H9 (cell line): Measurements from ENCODE around the gene GRIN3B. TPM values are rescaled to one million over a fixed set of nuclear protein-coding genes. Genes with fewer than 3 reads are reported as not detected.
A peak's percentile ranks its signal among the peaks of the same experiment; 100 is the strongest.

Source experiments
- DNase-seq: peaks from one replicate; pipeline ENCODE4 v3.0.0-alpha.2; 2017
- H2AFZ ChIP-seq: one replicate; pipeline ENCODE4 v1.6.1; 2013; ENCODE audit warnings: mild to moderate bottlenecking, low read length, control low read depth, moderate library complexity
- H2AK5ac ChIP-seq: 2 replicates; pipeline ENCODE4 v1.6.1; 2013; ENCODE audit warnings: low read length, control low read depth, mixed read lengths; ENCODE audit not compliant: insufficient read length
- H2BK120ac ChIP-seq: one replicate; pipeline ENCODE4 v1.6.1; 2013; ENCODE audit warnings: low read depth, mild to moderate bottlenecking, low read length, control low read depth, inconsistent platforms; ENCODE audit not compliant: poor library complexity, severe bottlenecking
- H2BK12ac ChIP-seq: 2 replicates; pipeline ENCODE4 v1.6.1; 2013; ENCODE audit warnings: low read length, control low read depth, mixed read lengths, low read depth; ENCODE audit not compliant: insufficient read length
- H2BK15ac ChIP-seq: 2 replicates; pipeline ENCODE4 v1.6.1; 2013; ENCODE audit warnings: low read depth, low read length, control low read depth
- H2BK20ac ChIP-seq: one replicate; pipeline ENCODE4 v1.6.1; 2013; ENCODE audit warnings: low read depth, mild to moderate bottlenecking, low read length, control low read depth, inconsistent platforms; ENCODE audit not compliant: poor library complexity, severe bottlenecking
- H2BK5ac ChIP-seq: 2 replicates; pipeline ENCODE4 v1.6.1; 2013; ENCODE audit warnings: low read length, control low read depth, mixed read lengths; ENCODE audit not compliant: insufficient read length
- H3K14ac ChIP-seq: 2 replicates; pipeline ENCODE4 v1.6.1; 2013; ENCODE audit warnings: low read length, control low read depth; ENCODE audit not compliant: insufficient read depth
- H3K18ac ChIP-seq: 2 replicates; pipeline ENCODE4 v1.6.1; 2013; ENCODE audit warnings: low read depth, mild to moderate bottlenecking, mixed read lengths, low read length, control low read depth; ENCODE audit not compliant: insufficient read length
- H3K23ac ChIP-seq: 2 replicates; pipeline ENCODE4 v1.6.1; 2013; ENCODE audit warnings: low read length, control low read depth, mixed read lengths, low read depth; ENCODE audit not compliant: insufficient read length
- H3K23me2 ChIP-seq: 2 replicates; pipeline ENCODE4 v1.6.1; 2013; ENCODE audit warnings: low read depth, mild to moderate bottlenecking, mixed read lengths, low read length, control low read depth; ENCODE audit not compliant: insufficient read length, poor library complexity, severe bottlenecking
- H3K27ac ChIP-seq: 2 replicates; pipeline ENCODE4 v1.5.1; 2013; ENCODE audit warnings: low read length, control low read depth, mixed read lengths, low read depth; ENCODE audit not compliant: insufficient read length
- H3K27me3 ChIP-seq: 2 replicates; pipeline ENCODE4 v1.6.1; 2013; ENCODE audit warnings: low read length, control low read depth, inconsistent platforms; ENCODE audit not compliant: insufficient read depth
- H3K4ac ChIP-seq: 2 replicates; pipeline ENCODE4 v1.6.1; 2013; ENCODE audit warnings: low read depth, mild to moderate bottlenecking, control low read depth, inconsistent platforms, low read length, moderate library complexity
- H3K4me1 ChIP-seq: 2 replicates; pipeline ENCODE4 v1.6.1; 2013; ENCODE audit warnings: low read length, control low read depth, inconsistent platforms; ENCODE audit not compliant: insufficient read depth
- H3K4me2 ChIP-seq: 2 replicates; pipeline ENCODE4 v1.6.1; 2013; ENCODE audit warnings: low read length, control low read depth, mixed read lengths; ENCODE audit not compliant: insufficient read length, insufficient read depth
- H3K56ac ChIP-seq: 2 replicates; pipeline ENCODE4 v1.6.1; 2013; ENCODE audit warnings: low read depth, mild to moderate bottlenecking, mixed read lengths, low read length, control low read depth; ENCODE audit not compliant: insufficient read length
- H3K79me1 ChIP-seq: 2 replicates; pipeline ENCODE4 v1.6.1; 2013; ENCODE audit warnings: low read depth, mild to moderate bottlenecking, moderate library complexity, low read length, control low read depth, inconsistent platforms; ENCODE audit not compliant: insufficient read depth, poor library complexity, severe bottlenecking
- H3K79me2 ChIP-seq: 2 replicates; pipeline ENCODE4 v1.6.1; 2013; ENCODE audit warnings: low read length, control low read depth, inconsistent platforms; ENCODE audit not compliant: insufficient read depth
- H3K9ac ChIP-seq: 2 replicates; pipeline ENCODE4 v1.6.1; 2013; ENCODE audit warnings: low read length, control low read depth, mixed read lengths; ENCODE audit not compliant: insufficient read length; ENCODE audit errors: extremely low read depth
- H3K9me3 ChIP-seq: one replicate; pipeline ENCODE4 v1.6.1; 2013; ENCODE audit warnings: low read depth, low read length, inconsistent platforms; ENCODE audit not compliant: control insufficient read depth
- H3T11ph ChIP-seq: one replicate; pipeline ENCODE4 v1.6.1; 2013; ENCODE audit warnings: mild to moderate bottlenecking, low read length, control low read depth, inconsistent platforms
- H4K20me1 ChIP-seq: one replicate; pipeline ENCODE4 v1.6.1; 2013; ENCODE audit not compliant: control insufficient read depth, insufficient read length, insufficient read depth
- H4K5ac ChIP-seq: 2 replicates; pipeline ENCODE4 v1.6.1; 2013; ENCODE audit warnings: low read depth, mild to moderate bottlenecking, mixed read lengths, low read length, control low read depth; ENCODE audit not compliant: insufficient read length
- H4K8ac ChIP-seq: replicated peaks from 2 replicates; pipeline ENCODE4 v1.6.1; 2013; ENCODE audit warnings: low read length, control low read depth, mixed read lengths, low read depth; ENCODE audit not compliant: insufficient read length
- H4K91ac ChIP-seq: 2 replicates; pipeline ENCODE4 v1.6.1; 2013; ENCODE audit warnings: low read depth, mild to moderate bottlenecking, moderate library complexity, mixed read lengths, low read length, control low read depth; ENCODE audit not compliant: insufficient read length
- H3K27ac Mint-ChIP-seq, 3 experiments: 2 replicates in 2 of 3; 3 replicates in 1 of 3; pipeline ENCODE4 v1.8.0; 2020 to 2021; ENCODE audit warnings: mixed read lengths in 3 of 3, mild to moderate bottlenecking in 1 of 3, moderate library complexity in 1 of 3
- H3K27me3 Mint-ChIP-seq: 2 replicates; pipeline ENCODE4 v1.8.0; 2021; ENCODE audit warnings: low read depth, mild to moderate bottlenecking, moderate library complexity, mixed read lengths
- H3K36me3 Mint-ChIP-seq, 3 experiments: 2 replicates in 2 of 3; 3 replicates in 1 of 3; pipeline ENCODE4 v1.8.0; 2020 to 2021; ENCODE audit warnings: low read depth in 3 of 3, mixed read lengths in 3 of 3; ENCODE audit not compliant: insufficient read depth in 1 of 3
- H3K4me1 Mint-ChIP-seq, 2 experiments: 2 replicates each; pipeline ENCODE4 v1.8.0; 2020; ENCODE audit warnings: mixed read lengths in 2 of 2
- H3K4me3 Mint-ChIP-seq, 2 experiments: 2 replicates in 1 of 2; 3 replicates in 1 of 2; pipeline ENCODE4 v1.8.0; 2020 to 2021; ENCODE audit warnings: mild to moderate bottlenecking in 2 of 2, mixed read lengths in 2 of 2, moderate library complexity in 1 of 2
- H3K9me3 Mint-ChIP-seq, 2 experiments: 2 replicates in 1 of 2; 3 replicates in 1 of 2; pipeline ENCODE4 v1.8.0; 2020; ENCODE audit warnings: mild to moderate bottlenecking in 2 of 2, mixed read lengths in 2 of 2, moderate library complexity in 1 of 2
- WGBS: extraction: QIAGEN DNeasy Blood & Tissue Kit; methylation state at CpG from one replicate; pipeline ENCODE4 v1.1.7; 2013; ENCODE audit warnings: missing lambda C conversion rate, low lambda C conversion rate, mixed read lengths; ENCODE audit not compliant: insufficient read length; ENCODE audit errors: extremely low coverage; 5-methylcytosine and 5-hydroxymethylcytosine counted together
- total RNA-seq: library from RNA; stranded (reverse); gene quantifications from 2 replicates; pipeline ENCODE4 v1.2.1, GENCODE V29; 2021
- TF ChIP-seq, protein P1 (sequence below): fragments of 200-600 bp; sonication (generic); conservative IDR thresholded peaks from 3 replicates; pipeline ENCODE4 v1.8.0; 2021; ENCODE audit warnings: antibody characterized with exemption, mild to moderate bottlenecking

GRIN3B gene
- total RNA-seq, 1 experiment from 2014 or later, result 1.0 TPM

DNA sequence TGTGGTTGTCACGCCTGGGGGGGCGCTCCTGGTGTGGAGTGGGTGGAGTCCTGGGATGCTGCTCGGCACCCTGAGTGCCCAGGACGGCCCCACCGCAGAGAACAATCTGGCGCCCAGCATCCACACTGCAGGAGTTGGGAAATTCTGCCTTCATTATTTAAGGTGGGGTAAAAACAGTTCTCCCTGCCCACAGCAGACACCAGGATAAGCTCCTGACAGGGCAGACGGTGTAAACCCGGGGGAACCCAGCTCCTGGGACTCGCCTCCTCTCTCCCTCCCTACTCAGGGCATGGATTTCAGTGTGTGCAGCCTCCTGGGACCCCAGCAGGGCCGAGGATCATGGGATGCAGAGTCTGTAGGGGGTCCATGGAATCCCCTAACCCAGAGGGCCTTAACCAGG, 23.7 kb upstream of the GRIN3B start:
- no peaks in the 10 kb centered on the region for H3K4me1 ChIP-seq
- H3K23ac ChIP-seq, result no peak overlapping the region
- no peak overlapping the region for H3K56ac ChIP-seq
- no peaks in the 10 kb centered on the region for H3K27me3 ChIP-seq
- no peak overlapping the region for H3K4me2 ChIP-seq
- no peak overlapping the region for H3K18ac ChIP-seq
- H3K36me3 Mint-ChIP-seq, result peaks cover 6 to 10% (median 9%) of the 10 kb centered on the region in 3 experiments
- peaks cover 2 to 26% of the 10 kb centered on the region in 2 experiments for H3K4me1 Mint-ChIP-seq
- H3K14ac ChIP-seq, result no peak overlapping the region
- H3K23me2 ChIP-seq, result no peaks in the 10 kb centered on the region
- H2BK20ac ChIP-seq, result no peak overlapping the region
- no peaks in the 10 kb centered on the region for H3K79me1 ChIP-seq
- no peak overlapping the region for H2BK5ac ChIP-seq
- no peak overlapping the region for H2AFZ ChIP-seq
- no peak overlapping the region for H4K91ac ChIP-seq
- no peak overlapping the region for H3K4ac ChIP-seq
- no peak overlapping the region for H4K5ac ChIP-seq
- no peak overlapping the region for H2BK12ac ChIP-seq
- TF ChIP-seq, protein P1, sequence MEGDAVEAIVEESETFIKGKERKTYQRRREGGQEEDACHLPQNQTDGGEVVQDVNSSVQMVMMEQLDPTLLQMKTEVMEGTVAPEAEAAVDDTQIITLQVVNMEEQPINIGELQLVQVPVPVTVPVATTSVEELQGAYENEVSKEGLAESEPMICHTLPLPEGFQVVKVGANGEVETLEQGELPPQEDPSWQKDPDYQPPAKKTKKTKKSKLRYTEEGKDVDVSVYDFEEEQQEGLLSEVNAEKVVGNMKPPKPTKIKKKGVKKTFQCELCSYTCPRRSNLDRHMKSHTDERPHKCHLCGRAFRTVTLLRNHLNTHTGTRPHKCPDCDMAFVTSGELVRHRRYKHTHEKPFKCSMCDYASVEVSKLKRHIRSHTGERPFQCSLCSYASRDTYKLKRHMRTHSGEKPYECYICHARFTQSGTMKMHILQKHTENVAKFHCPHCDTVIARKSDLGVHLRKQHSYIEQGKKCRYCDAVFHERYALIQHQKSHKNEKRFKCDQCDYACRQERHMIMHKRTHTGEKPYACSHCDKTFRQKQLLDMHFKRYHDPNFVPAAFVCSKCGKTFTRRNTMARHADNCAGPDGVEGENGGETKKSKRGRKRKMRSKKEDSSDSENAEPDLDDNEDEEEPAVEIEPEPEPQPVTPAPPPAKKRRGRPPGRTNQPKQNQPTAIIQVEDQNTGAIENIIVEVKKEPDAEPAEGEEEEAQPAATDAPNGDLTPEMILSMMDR, result no peak
- no peak overlapping the region for H2BK15ac ChIP-seq
- H3K4me3 Mint-ChIP-seq, result peak overlapping the region in 1 of 2 experiments; percentile 20; a peak in 1 of 5 replicates
- H3K9ac ChIP-seq, result no peak overlapping the region
- peak overlapping the region in 1 of 3 experiments; percentile 74; a peak in 1 of 7 replicates for H3K27ac Mint-ChIP-seq
- H3K27ac ChIP-seq, result no peak overlapping the region
- DNase-seq, result no peak
- no peak overlapping the region for H2BK120ac ChIP-seq
- H3T11ph ChIP-seq, result no peak overlapping the region
- H3K79me2 ChIP-seq, result no peaks in the 10 kb centered on the region
- H3K27me3 Mint-ChIP-seq, result no peaks in the 10 kb centered on the region
- no peak overlapping the region for H4K8ac ChIP-seq
- H2AK5ac ChIP-seq, result no peak overlapping the region
- H3K9me3 Mint-ChIP-seq, result no peaks in the 10 kb centered on the region
- no peaks in the 10 kb centered on the region for H3K9me3 ChIP-seq
- no peaks in the 10 kb centered on the region for H4K20me1 ChIP-seq
- no CpG with 5 or more reads among the region's 10 CpGs for WGBS
